PC-3 (cell line): Measurements from ENCODE around the gene FGFR1OP2. TPM values are rescaled to one million over a fixed set of nuclear protein-coding genes. Genes with fewer than 3 reads are reported as not detected.

Source experiments
- ATAC-seq: fragments of 200-7000 bp; cut with Tn5 transposase; 2 replicates; pipeline ENCODE4 v1.9.1; 2020; ENCODE audit warnings: mild to moderate bottlenecking, moderate library complexity
- BruUV-seq: library from RNA; stranded (reverse); fragments of 400-500 nt; replicated peaks from 2 replicates; lab custom pipeline; 2021; lab: Mats Ljungman, UMichigan
- CTCF ChIA-PET: fragments of 300-600 bp; sonication (Branson Sonifier 250); formaldehyde crosslinking; loops from one replicate; lab custom pipeline; 2022; ENCODE audit warnings: antibody characterized with exemption; lab: Charles Lee
- POLR2A ChIA-PET: fragments of 300-600 bp; sonication (Branson Sonifier 250); formaldehyde crosslinking; loops from one replicate; lab custom pipeline; 2022; ENCODE audit warnings: antibody characterized with exemption; ENCODE audit not compliant: unreplicated experiment; lab: Charles Lee
- DNase-seq: peaks from one replicate; pipeline ENCODE4 v3.0.0-alpha.2; 2015
- H2AFZ ChIP-seq: fragments of 300-600 bp; sonication (generic); 2 replicates; pipeline ENCODE4 v1.6.0; 2016; ENCODE audit warnings: antibody characterized with exemption, low read length
- H3F3A ChIP-seq: fragments of 300-600 bp; sonication (generic); one replicate; pipeline ENCODE4 v1.6.0; 2017; ENCODE audit warnings: antibody characterized with exemption, low read length, control low read depth, mild to moderate bottlenecking; ENCODE audit not compliant: unreplicated experiment
- H3K27ac ChIP-seq: fragments of 300-600 bp; sonication (generic); 2 replicates; pipeline ENCODE4 v1.5.1; 2016; ENCODE audit warnings: mild to moderate bottlenecking, low read length
- H3K27me3 ChIP-seq: fragments of 300-600 bp; sonication (generic); 2 replicates; pipeline ENCODE4 v1.6.1; 2016; ENCODE audit warnings: low read length, mixed read lengths
- H3K36me3 ChIP-seq: fragments of 300-600 bp; sonication (generic); 2 replicates; pipeline ENCODE4 v1.6.1; 2016; ENCODE audit warnings: low read depth, mixed run types, low read length, mixed read lengths
- H3K4me1 ChIP-seq: fragments of 300-600 bp; sonication (generic); 2 replicates; pipeline ENCODE4 v1.5.1; 2016; ENCODE audit warnings: low read length; ENCODE audit not compliant: insufficient read depth
- H3K4me2 ChIP-seq: fragments of 300-600 bp; sonication (generic); 2 replicates; pipeline ENCODE4 v1.6.0; 2016; ENCODE audit warnings: low read length
- H3K4me3 ChIP-seq: fragments of 300-600 bp; sonication (generic); 2 replicates; pipeline ENCODE4 v1.5.1; 2016; ENCODE audit warnings: mild to moderate bottlenecking, low read length, mixed read lengths
- H3K79me2 ChIP-seq: fragments of 300-600 bp; sonication (generic); 2 replicates; pipeline ENCODE4 v1.6.1; 2017; ENCODE audit warnings: low read length, mixed read lengths
- H3K9ac ChIP-seq: fragments of 300-600 bp; sonication (generic); 2 replicates; pipeline ENCODE4 v1.6.0; 2016; ENCODE audit warnings: mild to moderate bottlenecking, low read length
- H3K9me2 ChIP-seq: fragments of 300-600 bp; sonication (generic); replicated peaks from 2 replicates; pipeline ENCODE4 v1.6.1; 2016; ENCODE audit warnings: mixed run types, low read length, mixed read lengths
- H3K9me3 ChIP-seq: fragments of 300-600 bp; sonication (generic); 2 replicates; pipeline ENCODE4 v1.6.1; 2016; ENCODE audit warnings: low read length, mixed read lengths
- H4K20me1 ChIP-seq: fragments of 300-600 bp; sonication (generic); 2 replicates; pipeline ENCODE4 v1.6.1; 2016; ENCODE audit warnings: low read length, mixed read lengths
- CTCF ChIP-seq: fragments of 300-600 bp; sonication (generic); conservative IDR thresholded peaks from 2 replicates; pipeline ENCODE4 v1.5.1; 2017; ENCODE audit warnings: antibody characterized with exemption, low read depth, mild to moderate bottlenecking, low read length
- EZH2 ChIP-seq: fragments of 300-600 bp; sonication (generic); IDR thresholded peaks from one replicate; pipeline ENCODE4 v1.6.1; 2017; ENCODE audit warnings: antibody characterized with exemption, mild to moderate bottlenecking, low read length; ENCODE audit not compliant: unreplicated experiment
- intact Hi-C: fragments of 100-400 bp; cut with micrococcal nuclease; formaldehyde crosslinking; loops from 2 replicates; pipeline ENCODE4 v1.9.0; 2023
- total RNA-seq: library from RNA; depleted of rRNA; stranded (reverse); fragments of >200 nt; gene quantifications from 2 replicates; pipeline ENCODE4 v1.2.3, GENCODE V29; 2014; rRNA removed

FGFR1OP2 gene
- total RNA-seq, 1 experiment from 2014 or later: 74.3 TPM

GRCh38 chr12:27015730-27016076 lies 77.4 kb downstream of the FGFR1OP2 start:
- Histone ChIP-seq H3K27ac (no peak overlapping the region), H3K4me3 (peak overlapping the region; percentile 15; the same call in 1 of the 2 replicates), H4K20me1 (no peaks in the 10 kb centered on the region), H3K4me2 (peak overlapping the region; percentile 97), H3K27me3 (no peaks in the 10 kb centered on the region), H3F3A (no peaks in the 10 kb centered on the region), H3K79me2 (peaks cover 32% of the 10 kb centered on the region), H3K9ac (no peak overlapping the region), H3K9me2 (no peaks in the 10 kb centered on the region), H3K4me1 (peaks cover 29% of the 10 kb centered on the region), H3K9me3 (no peaks in the 10 kb centered on the region), H2AFZ (peak overlapping the region; percentile 99), H3K36me3 (no peaks in the 10 kb centered on the region)
- CTCF ChIA-PET: interaction anchor here (0.6 to 2.3 kb wide), 30 partner anchors 8 to 1585 kb away, joined by 3 to 31 read pairs (median 4); partner anchors contain the start of gene STK38L
- intact Hi-C loops: loop anchor here (1.0 to 5.0 kb wide), 4 partner anchors 108 to 687 kb away; partner anchors contain the start of gene STK38L
- DNase-seq (peak; percentile 76), ATAC-seq (no peak)
- TF ChIP-seq EZH2: no peak
- peak; percentile 71 for TF ChIP-seq CTCF
- POLR2A ChIA-PET: interaction anchor here (0.5 to 0.7 kb wide), 5 partner anchors 8 to 164 kb away, joined by 3 to 16 read pairs (median 3); no protein-coding TSS in a partner anchor
- BruUV-seq: no TSS peak

Other genes with a start within 250 kb of the FGFR1OP2 start
- 4.0 and 10.2 TPM in 2 replicates for gene ITPR2, start 105.3 kb upstream of the FGFR1OP2 start, total RNA-seq
- gene INTS13, start 489 bp upstream of the FGFR1OP2 start, total RNA-seq: 61.8 and 74.1 TPM in 2 replicates
- gene TM7SF3, start 75.9 kb downstream of the FGFR1OP2 start, total RNA-seq: 109 and 114 TPM in 2 replicates
- gene MED21, start 84.1 kb downstream of the FGFR1OP2 start, total RNA-seq: 41.8 and 59.8 TPM in 2 replicates
- not detected in 2 replicates for gene C12orf71, start 144.1 kb downstream of the FGFR1OP2 start, total RNA-seq